ENCODE results near the gene TINAG. TPM values are rescaled to one million over a fixed set of nuclear protein-coding genes. Genes with fewer than 3 reads are reported as not detected.
"Not testable (repeated sequence)": the region's sequence is repeated elsewhere in the genome, so short reads cannot be mapped to it uniquely, and the experiment has no call there.

The TINAG gene
- total RNA-seq, 2 experiments from 2014 or later, result not detected

- H3K4me3 Mint-ChIP-seq; H3K27ac Mint-ChIP-seq; H3K27me3 Mint-ChIP-seq; H3K36me3 Mint-ChIP-seq (ENCODE audit: low read depth); CTCF ChIA-PET; DNase-seq; POLR2A ChIA-PET; H3K4me1 Mint-ChIP-seq: not testable (repeated sequence)
- H3K9me3 Mint-ChIP-seq, result peaks cover 11% of the 10 kb centered on the region
These were observed 23.3 kb downstream of the TINAG start for GRCh38 chr6:54331571-54331970.

- H3K36me3 Mint-ChIP-seq (ENCODE audit: low read depth), result no peaks in the 10 kb centered on the region
- no peaks in the 10 kb centered on the region for H3K27me3 Mint-ChIP-seq
- peaks cover 4% of the 10 kb centered on the region for H3K9me3 Mint-ChIP-seq
- ChIA-PET CTCF (no interaction called here), POLR2A (no interaction called here)
- H3K27ac Mint-ChIP-seq, result no peak overlapping the region
- H3K4me1 Mint-ChIP-seq, result no peaks in the 10 kb centered on the region
- no peak overlapping the region for H3K4me3 Mint-ChIP-seq
- DNase-seq, result no peak
These were observed 27.6 kb downstream of the TINAG start for GRCh38 chr6:54335871-54336270.

DNA sequence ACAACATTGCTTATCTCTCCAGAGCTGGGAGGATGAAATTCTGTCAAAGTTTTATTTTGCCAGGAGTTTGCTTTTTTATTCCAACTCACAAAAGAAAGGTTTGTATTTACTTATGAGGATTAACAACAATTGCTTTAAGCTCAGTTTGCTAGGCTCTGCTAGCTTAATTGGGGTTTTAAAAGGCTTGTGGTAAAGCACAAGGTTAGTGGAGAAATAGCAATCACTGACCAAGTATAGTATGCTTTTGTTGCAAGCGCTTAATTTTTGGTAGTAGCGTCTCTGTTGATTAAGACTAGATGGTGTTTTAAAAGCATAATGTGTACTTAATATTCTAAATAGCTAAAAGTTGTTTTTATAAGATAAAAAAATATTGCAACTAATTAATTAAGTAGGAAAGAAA is 45.7 kb downstream of the TINAG start:
- Mint-ChIP-seq H3K27ac (no peak overlapping the region), H3K4me1 (no peaks in the 10 kb centered on the region), H3K27me3 (no peaks in the 10 kb centered on the region), H3K36me3 (ENCODE audit: low read depth) (no peaks in the 10 kb centered on the region), H3K4me3 (no peak overlapping the region), H3K9me3 (no peaks in the 10 kb centered on the region)
- DNase-seq, result no peak
- POLR2A ChIA-PET, result no interaction called here
- CTCF ChIA-PET, result no interaction called here

- H3K4me3 Mint-ChIP-seq, result no peak overlapping the region
- POLR2A ChIA-PET, result no interaction called here
- no peaks in the 10 kb centered on the region for H3K36me3 Mint-ChIP-seq (ENCODE audit: low read depth)
- no peaks in the 10 kb centered on the region for H3K4me1 Mint-ChIP-seq
- no peaks in the 10 kb centered on the region for H3K27me3 Mint-ChIP-seq
- H3K27ac Mint-ChIP-seq, result no peak overlapping the region
- DNase-seq, result no peak
- CTCF ChIA-PET, result no interaction called here
- H3K9me3 Mint-ChIP-seq, result no peaks in the 10 kb centered on the region
These were observed 46.4 kb downstream of the TINAG start for GRCh38 chr6:54354608-54355007.

DNA sequence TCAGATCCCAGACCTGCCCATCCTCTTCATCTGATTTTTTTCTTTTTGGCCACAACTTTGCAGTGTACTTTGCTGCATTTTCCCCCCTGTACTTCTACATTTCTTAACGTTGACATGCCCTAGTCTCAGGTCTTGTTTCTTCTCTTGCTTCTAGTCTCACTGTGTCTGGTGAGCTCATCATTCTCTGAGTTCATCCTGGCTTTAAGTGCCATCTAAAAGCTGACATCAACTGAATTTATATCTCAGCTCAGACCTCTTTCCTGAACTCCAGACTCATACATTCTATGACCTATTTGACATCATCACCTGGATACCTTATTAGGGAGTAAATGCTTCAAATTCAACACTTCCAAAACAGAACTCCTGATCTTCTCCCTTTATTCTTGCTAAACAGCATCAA is 48.9 kb downstream of the TINAG start:
- ChIA-PET CTCF (interaction anchor here (1.0 kb wide), 1 partner anchor 11 kb away, joined by 4 read pairs; no protein-coding TSS in a partner anchor), POLR2A (no interaction called here)
- Mint-ChIP-seq H3K27ac (no peak overlapping the region), H3K9me3 (no peaks in the 10 kb centered on the region), H3K4me1 (no peaks in the 10 kb centered on the region), H3K4me3 (no peak overlapping the region), H3K36me3 (ENCODE audit: low read depth) (no peaks in the 10 kb centered on the region), H3K27me3 (no peaks in the 10 kb centered on the region)
- DNase-seq, result no peak

GRCh38 chr6:54361188-54361587 is 52.9 kb downstream of the TINAG start:
- POLR2A ChIA-PET, result no interaction called here
- Mint-ChIP-seq H3K9me3 (no peaks in the 10 kb centered on the region), H3K27me3 (no peaks in the 10 kb centered on the region), H3K36me3 (ENCODE audit: low read depth) (no peaks in the 10 kb centered on the region), H3K4me3 (no peak overlapping the region), H3K27ac (no peak overlapping the region), H3K4me1 (no peaks in the 10 kb centered on the region)
- CTCF ChIA-PET, result no interaction called here
- DNase-seq, result no peak

DNA sequence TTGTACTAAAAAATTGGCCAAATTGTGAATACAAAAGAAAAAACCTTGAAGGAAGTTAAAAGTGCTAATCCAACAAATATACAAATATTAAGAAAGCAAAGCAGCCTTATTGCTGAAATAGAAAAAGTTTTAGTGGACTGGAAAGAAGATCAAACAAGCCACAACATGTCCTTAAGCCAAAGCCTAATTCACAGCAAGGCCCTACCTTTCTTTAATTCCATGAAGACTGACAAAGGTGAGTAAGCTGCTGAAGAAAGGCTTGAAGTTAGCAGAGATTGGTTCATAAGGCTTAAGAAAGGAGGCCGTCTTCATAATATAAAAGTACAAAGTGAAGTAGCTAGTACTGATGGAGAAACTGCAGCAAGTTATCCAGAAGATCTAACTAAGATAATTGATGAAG is 53.5 kb downstream of the TINAG start:
- no peak for DNase-seq
- Mint-ChIP-seq H3K4me1 (no peaks in the 10 kb centered on the region), H3K36me3 (ENCODE audit: low read depth) (no peaks in the 10 kb centered on the region), H3K27ac (no peak overlapping the region), H3K27me3 (no peaks in the 10 kb centered on the region), H3K9me3 (no peaks in the 10 kb centered on the region), H3K4me3 (no peak overlapping the region)
- POLR2A ChIA-PET, result no interaction called here
- CTCF ChIA-PET, result no interaction called here

DNA sequence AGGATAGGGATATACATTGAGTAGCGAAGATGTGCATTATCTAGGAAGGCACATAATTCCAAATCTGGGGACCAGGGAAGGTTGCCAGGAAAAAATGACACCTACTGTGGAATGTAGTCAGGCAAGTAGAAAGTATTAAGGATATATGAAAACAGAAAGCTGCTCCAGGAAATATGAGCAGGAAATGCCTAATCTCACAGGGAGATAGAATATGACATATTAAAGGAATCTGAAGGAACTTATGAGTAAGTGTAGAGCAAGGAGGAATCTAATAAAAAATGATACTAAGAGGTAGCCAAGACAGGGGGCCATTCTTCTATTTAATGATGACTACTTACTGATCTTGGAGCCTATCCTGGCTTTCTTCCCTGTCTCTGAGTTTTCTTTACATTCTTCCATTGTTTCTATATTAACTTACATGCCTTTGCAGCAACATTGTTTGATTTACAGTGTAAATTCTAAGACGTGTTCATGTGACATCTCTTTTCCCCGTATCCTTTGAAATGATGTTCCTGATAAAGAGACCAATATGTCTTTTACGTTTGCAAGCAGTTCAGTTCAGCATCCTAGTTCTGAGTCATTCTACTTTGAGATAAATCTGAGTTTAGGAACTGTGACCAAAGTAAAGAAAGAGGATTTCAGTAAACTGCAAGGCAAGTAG is 58.6 kb downstream of the TINAG start:
- ChIA-PET POLR2A (no interaction called here), CTCF (no interaction called here)
- Mint-ChIP-seq H3K27ac (no peak overlapping the region), H3K9me3 (no peaks in the 10 kb centered on the region), H3K4me1 (no peaks in the 10 kb centered on the region), H3K36me3 (ENCODE audit: low read depth) (no peaks in the 10 kb centered on the region), H3K4me3 (no peak overlapping the region), H3K27me3 (no peaks in the 10 kb centered on the region)
- DNase-seq, result no peak

- Mint-ChIP-seq H3K9me3 (no peaks in the 10 kb centered on the region), H3K4me3 (no peak overlapping the region), H3K27ac (no peak overlapping the region), H3K36me3 (ENCODE audit: low read depth) (no peaks in the 10 kb centered on the region), H3K4me1 (no peaks in the 10 kb centered on the region), H3K27me3 (no peaks in the 10 kb centered on the region)
- POLR2A ChIA-PET, result no interaction called here
- no peak for DNase-seq
- CTCF ChIA-PET, result no interaction called here
These were observed 69.5 kb downstream of the TINAG start for GRCh38 chr6:54377776-54378175.

GRCh38 chr6:54386295-54386694 is 78.1 kb downstream of the TINAG start:
- no peak overlapping the region for H3K27ac Mint-ChIP-seq
- H3K9me3 Mint-ChIP-seq, result no peaks in the 10 kb centered on the region
- ChIA-PET POLR2A (no interaction called here), CTCF (no interaction called here)
- no peaks in the 10 kb centered on the region for H3K36me3 Mint-ChIP-seq (ENCODE audit: low read depth)
- no peaks in the 10 kb centered on the region for H3K4me1 Mint-ChIP-seq
- H3K27me3 Mint-ChIP-seq, result no peaks in the 10 kb centered on the region
- no peak for DNase-seq
- no peak overlapping the region for H3K4me3 Mint-ChIP-seq

- POLR2A ChIA-PET, result no interaction called here
- CTCF ChIA-PET, result interaction anchor here (0.5 kb wide), 1 partner anchor 245 kb away, joined by 4 read pairs; no protein-coding TSS in a partner anchor
These were observed 82.1 kb downstream of the TINAG start for GRCh38 chr6:54390362-54390761.

GRCh38 chr6:54391577-54391976 is 83.3 kb downstream of the TINAG start:
- no peak for DNase-seq
- H3K9me3 Mint-ChIP-seq, result peaks cover 6% of the 10 kb centered on the region
- no peak overlapping the region for H3K4me3 Mint-ChIP-seq
- H3K27me3 Mint-ChIP-seq, result no peaks in the 10 kb centered on the region
- POLR2A ChIA-PET, result no interaction called here
- CTCF ChIA-PET, result no interaction called here
- no peaks in the 10 kb centered on the region for H3K36me3 Mint-ChIP-seq (ENCODE audit: low read depth)
- no peaks in the 10 kb centered on the region for H3K4me1 Mint-ChIP-seq
- H3K27ac Mint-ChIP-seq, result no peak overlapping the region

More at GRCh38 chr6:54390362-54390761, 82.1 kb downstream of the TINAG start:
- Mint-ChIP-seq H3K36me3 (ENCODE audit: low read depth) (no peaks in the 10 kb centered on the region), H3K9me3 (peaks cover 6% of the 10 kb centered on the region), H3K27ac (no peak overlapping the region), H3K27me3 (no peaks in the 10 kb centered on the region), H3K4me1 (no peaks in the 10 kb centered on the region), H3K4me3 (no peak overlapping the region)
- DNase-seq, result no peak

- Mint-ChIP-seq H3K36me3 (ENCODE audit: low read depth) (no peaks in the 10 kb centered on the region), H3K4me3 (no peak overlapping the region), H3K9me3 (no peaks in the 10 kb centered on the region), H3K4me1 (no peaks in the 10 kb centered on the region), H3K27ac (no peak overlapping the region), H3K27me3 (no peaks in the 10 kb centered on the region)
- DNase-seq, result no peak
- POLR2A ChIA-PET, result no interaction called here
- CTCF ChIA-PET, result no interaction called here
These were observed 94.9 kb downstream of the TINAG start for GRCh38 chr6:54403096-54403495.

DNA sequence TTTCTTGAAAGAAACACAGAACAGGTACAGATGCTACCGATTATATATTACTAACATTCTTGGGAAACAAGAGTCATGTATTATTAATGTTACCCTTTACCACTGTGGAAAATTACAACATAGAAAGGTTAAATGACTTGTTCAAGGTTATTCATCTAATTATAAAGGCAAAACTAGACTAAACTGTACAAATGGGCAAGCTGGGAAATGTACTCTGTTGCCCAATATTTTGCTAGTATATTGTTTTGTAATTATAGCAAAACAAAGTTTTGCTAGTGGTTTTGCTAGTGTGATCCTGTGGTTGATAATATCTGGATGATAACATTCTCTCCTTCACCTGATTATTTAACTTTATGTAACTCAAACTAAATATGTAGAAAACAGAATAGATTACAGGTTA is 96.5 kb downstream of the TINAG start:
- no peak for DNase-seq
- ChIA-PET POLR2A (no interaction called here), CTCF (no interaction called here)
- no peaks in the 10 kb centered on the region for H3K4me1 Mint-ChIP-seq
- no peak overlapping the region for H3K4me3 Mint-ChIP-seq
- H3K27ac Mint-ChIP-seq, result no peak overlapping the region
- H3K36me3 Mint-ChIP-seq (ENCODE audit: low read depth), result no peaks in the 10 kb centered on the region
- peaks cover 2% of the 10 kb centered on the region for H3K9me3 Mint-ChIP-seq
- no peaks in the 10 kb centered on the region for H3K27me3 Mint-ChIP-seq
